ENCODE results near the gene MMP2.

GRCh38 chr16:55478827-55479429 is at the start of gene MMP2:
- TF ChIP-seq CTCF (IDR thresholded peaks at IDR 0.05) (peak in 1 of 5 experiments; percentile 6), POLR2A (IDR thresholded peaks at IDR 0.05) (no peak), EP300 (IDR thresholded peaks at IDR 0.05) (peak in 1 of 2 donors; percentile 81)
